Activated CD8-positive, alpha-beta memory T cell treated with anti-CD3 and anti-CD28 coated beads, Interleukin-2, amount 50 U/mL, for 24 hours (primary cell): ENCODE measurements around the gene MFRP.

ENCODE experiments used
- DNase-seq: peaks from one replicate; pipeline ENCODE4 v3.0.0-alpha.2; 2020; ENCODE audit errors: extremely low read depth

Gene MFRP

DNA sequence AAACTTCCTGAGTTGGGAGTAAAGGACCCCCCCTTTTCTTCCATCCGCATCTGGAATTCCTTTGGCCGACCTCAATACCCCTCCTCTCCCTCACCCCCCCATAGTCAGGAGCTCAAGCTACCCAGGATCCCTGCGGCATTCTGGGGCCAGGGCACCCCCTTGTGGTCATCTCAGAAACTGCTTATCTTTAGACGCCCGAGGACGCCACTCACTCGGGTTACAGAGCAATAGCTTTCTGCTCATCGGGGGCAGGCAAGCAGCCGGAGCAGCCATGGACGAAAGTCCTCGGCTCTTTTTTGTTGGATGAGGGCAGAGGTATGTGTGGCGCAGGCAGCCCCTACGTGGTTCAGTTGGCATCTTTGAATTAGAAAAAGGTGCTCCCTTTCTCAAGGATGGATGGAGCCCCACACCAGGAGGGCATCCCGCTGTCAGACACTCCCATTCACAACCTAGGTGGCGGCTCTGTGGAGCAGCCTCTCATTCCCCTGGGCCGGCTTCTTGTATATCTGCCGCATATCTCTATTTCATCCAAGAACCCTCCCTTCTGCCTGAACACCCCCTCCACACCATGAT is 8.1 kb downstream of the MFRP start:
- no peak for DNase-seq

- no peak for DNase-seq
Observed at GRCh38 chr11:119337581-119338317, 8.8 kb downstream of the MFRP start.

- DNase-seq, result no peak
Observed at GRCh38 chr11:119336744-119337469, 9.6 kb downstream of the MFRP start.

DNA sequence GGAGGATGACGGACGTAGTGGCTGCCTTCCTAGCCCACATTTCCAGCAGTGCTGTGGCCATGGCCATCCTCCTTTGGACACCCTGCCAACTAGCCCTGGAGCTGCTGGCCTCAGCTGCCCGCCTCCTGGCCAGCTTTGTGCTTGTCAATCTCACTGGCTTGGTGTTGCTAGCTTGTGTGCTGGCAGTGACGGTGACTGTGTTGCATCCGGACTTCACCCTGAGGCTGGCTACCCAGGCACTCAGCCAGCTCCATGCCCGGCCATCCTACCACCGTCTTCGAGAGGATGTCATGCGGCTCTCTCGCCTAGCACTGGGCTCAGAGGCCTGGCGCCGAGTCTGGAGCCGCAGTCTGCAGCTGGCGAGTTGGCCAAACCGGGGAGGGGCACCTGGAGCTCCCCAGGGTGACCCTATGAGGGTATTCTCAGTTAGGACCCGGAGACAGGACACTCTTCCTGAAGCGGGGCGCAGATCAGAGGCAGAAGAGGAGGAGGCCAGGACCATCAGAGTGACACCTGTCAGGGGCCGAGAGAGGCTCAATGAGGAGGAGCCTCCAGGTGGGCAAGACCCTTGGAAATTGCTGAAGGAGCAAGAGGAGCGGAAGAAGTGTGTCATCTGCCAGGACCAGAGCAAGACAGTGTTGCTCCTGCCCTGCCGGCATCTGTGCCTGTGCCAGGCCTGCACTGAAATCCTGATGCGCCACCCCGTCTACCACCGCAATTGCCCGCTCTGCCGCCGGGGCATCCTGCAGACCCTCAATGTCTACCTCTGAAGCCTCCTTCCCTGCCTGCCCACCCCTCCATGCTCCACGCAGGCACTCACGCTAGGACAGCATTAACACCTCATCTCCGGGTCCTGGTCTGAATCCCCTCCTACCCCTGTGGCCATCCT is 10.6 kb downstream of the MFRP start:
- DNase-seq, result no peak

GRCh38 chr11:119335091-119335654 is 11.3 kb downstream of the MFRP start:
- no peak for DNase-seq

- peak; percentile 93 for DNase-seq
Observed at GRCh38 chr11:119334174-119334930, 12.2 kb downstream of the MFRP start, which contains the start of gene RNF26. Gene RNF26 (plus strand): TSS chr11:119334527. CDS start chr11:119335123, 596 bp downstream.

DNA sequence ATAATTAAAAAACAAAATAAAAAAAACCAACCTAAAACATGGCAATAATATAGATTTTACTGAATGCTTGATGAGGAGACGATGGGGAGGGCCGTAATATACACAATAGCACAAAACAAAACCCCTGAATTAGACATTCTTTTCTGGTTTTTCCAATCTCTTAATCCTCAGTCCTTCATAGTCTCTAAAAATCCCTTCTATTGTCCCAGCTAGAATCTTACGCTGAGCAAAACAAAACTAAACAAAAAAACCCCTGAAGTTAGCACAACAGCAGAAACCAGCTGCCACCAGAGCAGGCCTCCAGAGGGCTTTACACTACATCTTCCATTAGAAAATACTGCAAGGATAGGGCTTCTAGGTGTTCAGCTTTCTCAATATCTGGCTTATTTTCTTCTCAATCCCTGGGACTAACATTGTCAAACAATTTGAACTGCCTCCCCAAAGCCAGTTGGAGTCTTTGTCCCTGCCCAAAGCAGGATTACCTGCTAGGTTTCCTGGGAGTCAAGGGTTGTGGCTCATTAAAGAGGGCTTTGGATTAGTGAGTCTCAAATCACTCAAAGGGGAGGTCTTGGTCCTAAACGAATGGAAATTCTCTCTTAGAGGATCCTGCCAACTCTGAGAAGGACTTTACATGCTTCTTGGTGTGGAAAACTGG is 14.3 kb downstream of the MFRP start:
- no peak for DNase-seq

DNA sequence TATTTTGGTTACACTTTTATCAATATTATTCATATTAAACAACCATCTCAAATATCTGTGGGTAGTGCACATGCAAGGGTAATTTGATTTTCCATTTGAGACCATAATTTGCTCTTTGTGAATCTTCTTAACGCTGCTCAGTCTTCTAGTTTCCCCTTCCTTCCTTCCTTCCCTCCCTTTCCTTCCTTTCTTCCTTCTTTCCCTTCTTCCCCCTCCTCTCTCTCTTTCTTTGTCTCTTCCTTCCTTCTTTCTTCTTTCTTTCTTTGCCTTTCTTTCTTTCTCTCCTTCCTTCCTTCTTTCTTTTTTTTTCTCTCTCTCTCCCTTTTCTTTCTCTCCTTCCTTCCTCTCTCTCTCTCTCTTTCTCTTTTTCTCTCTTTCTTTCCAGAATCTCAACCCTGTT is 16.3 kb downstream of the MFRP start:
- no peak for DNase-seq

- no peak for DNase-seq
Observed at GRCh38 chr11:119329320-119329719, 17.2 kb downstream of the MFRP start.

GRCh38 chr11:119324189-119324588 is 22.3 kb downstream of the MFRP start:
- no peak for DNase-seq

DNA sequence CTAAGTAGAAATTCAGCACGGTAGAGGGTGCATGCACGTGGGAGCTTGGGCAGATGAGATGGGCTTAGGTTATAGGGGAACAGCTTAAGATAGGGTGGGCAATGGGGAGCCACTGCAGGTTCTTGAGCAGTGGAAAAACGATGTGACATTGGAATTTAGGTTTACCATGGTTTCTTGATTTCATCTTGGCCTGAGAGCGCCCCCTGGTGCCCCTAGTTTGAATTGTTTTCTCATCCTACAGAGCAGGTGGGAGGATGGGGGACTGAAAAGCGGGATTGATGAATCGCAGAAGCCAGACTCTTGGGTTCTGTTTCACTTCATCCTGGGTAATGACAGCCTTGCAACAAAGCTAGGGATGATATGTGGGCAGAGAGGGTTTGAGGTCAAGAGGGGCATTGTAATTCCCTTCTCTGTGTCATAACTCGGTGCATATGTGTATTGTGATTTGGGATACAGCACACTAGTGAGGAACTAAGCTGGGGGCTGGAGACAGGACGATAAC is 22.9 kb downstream of the MFRP start:
- peak; percentile 47 for DNase-seq

- no peak for DNase-seq
Observed at GRCh38 chr11:119322921-119323531, 23.5 kb downstream of the MFRP start.

DNA sequence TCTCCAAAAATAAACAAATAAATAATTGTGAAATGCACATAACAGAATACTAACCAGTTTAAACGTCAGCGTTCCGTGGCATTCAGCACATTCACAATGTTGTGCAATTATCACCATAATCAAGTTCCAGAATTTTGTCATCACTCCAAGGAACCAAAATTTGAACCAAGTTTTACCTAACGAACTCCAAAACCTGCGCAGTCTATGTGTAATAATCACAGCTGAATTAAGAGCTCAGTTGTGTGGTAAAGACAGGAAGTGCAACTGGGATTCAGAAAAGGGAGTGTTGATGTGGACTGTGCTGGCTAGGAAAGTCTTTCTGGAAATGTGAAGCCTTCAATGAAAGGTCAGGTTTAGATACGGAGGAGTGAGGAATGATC is 24.2 kb downstream of the MFRP start:
- DNase-seq, result no peak

DNA sequence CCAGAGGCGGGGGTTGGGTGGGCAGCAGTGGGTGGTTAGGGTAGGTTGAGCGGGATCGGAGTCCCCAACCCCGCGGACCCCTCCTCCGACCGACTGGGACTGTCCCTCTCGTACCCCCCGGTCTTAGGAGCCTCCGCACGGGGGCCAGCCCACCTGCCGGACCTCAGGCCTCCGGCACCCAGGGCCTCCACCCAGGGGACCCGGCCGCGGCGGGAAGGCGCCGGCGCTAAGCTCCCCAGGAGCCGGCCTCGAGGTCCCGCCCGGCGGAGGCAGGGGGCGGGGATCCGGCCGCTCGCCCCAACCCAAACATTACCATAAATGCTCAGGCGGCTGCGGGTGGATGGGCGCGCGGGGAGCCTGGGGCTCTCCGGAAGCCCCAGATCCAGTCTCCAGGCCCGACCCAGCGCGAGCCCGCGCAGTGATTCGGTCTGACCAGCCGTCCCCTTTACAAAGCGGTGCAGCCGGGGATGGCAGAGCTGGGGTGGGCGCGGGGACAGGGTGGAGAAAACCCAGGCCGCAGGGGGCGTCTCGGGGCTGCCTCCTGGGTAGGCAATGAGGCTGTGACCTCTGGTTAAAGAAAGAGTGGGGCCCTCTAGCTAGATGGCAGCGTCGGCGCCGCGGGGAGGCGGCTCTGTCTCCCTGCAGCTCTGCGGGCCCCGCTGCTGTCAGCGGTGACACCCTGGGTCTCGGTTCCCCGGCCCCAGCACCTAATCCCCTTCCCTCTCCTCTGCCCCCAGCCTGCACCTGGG is 25.6 kb downstream of the MFRP start:
- DNase-seq, result no peak

DNA sequence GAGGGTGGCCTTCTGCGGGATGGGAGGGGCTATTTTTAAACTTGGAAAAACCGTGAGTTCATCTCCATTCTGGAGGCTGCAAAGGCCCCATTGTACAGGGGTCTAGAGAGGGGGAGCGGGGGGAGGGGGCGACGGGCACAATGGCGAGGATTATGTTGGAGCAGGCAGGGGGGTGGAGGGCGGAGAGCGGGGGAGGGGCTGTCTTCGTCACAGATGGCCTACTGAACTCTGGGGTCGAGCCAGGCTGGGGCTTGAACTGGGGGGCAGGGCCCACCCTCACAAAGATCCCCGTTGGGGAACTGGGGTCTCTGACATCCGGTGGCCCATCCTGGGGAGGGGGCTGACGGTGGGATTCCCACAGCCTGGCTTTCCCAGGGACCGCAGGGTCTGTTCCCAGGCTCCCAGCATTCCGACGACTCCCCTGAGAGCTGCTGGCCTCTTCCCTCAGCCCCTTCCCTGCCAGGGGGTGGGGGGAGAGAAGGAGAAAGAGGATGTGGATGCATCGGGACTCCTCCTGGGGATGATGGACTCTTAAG is 26.2 kb downstream of the MFRP start:
- no peak for DNase-seq

GRCh38 chr11:119319700-119320239 is 26.7 kb downstream of the MFRP start:
- DNase-seq, result no peak

GRCh38 chr11:119319136-119319699 is 27.3 kb downstream of the MFRP start:
- no peak for DNase-seq
